Midbrain (tissue), 1 donor: ENCODE results near the gene GLB1L3.
"Not testable (repeated sequence)": the region's sequence is repeated elsewhere in the genome, so short reads cannot be mapped to it uniquely, and the experiment has no call there.

Experiments used
- DNase-seq: peaks from one replicate; lab custom pipeline; 2025; lab: John Stamatoyannopoulos, UW

Gene GLB1L3

GRCh38 chr11:134275188-134275533, 1.0 kb upstream of the GLB1L3 start:
- DNase-seq = no peak

- DNase-seq = no peak
Observed at GRCh38 chr11:134276396-134277182, 410 bp downstream of the GLB1L3 start.

- DNase-seq = no peak
Observed at GRCh38 chr11:134277183-134278001, 1.2 kb downstream of the GLB1L3 start.

- no peak for DNase-seq
Observed at GRCh38 chr11:134278356-134278755, 2.2 kb downstream of the GLB1L3 start.

- DNase-seq = not testable (repeated sequence)
Observed at GRCh38 chr11:134281635-134282034, 5.5 kb downstream of the GLB1L3 start.

GRCh38 chr11:134282121-134283045, 6.2 kb downstream of the GLB1L3 start:
- DNase-seq = no peak

GRCh38 chr11:134283461-134284230, 7.5 kb downstream of the GLB1L3 start:
- no peak for DNase-seq

GRCh38 chr11:134284349-134284748, 8.2 kb downstream of the GLB1L3 start:
- DNase-seq = not testable (repeated sequence)

- DNase-seq = no peak
Observed at GRCh38 chr11:134287561-134287960, 11.4 kb downstream of the GLB1L3 start.

- no peak for DNase-seq
Observed at GRCh38 chr11:134288486-134288885, 12.3 kb downstream of the GLB1L3 start.

GRCh38 chr11:134289167-134289566, 13.0 kb downstream of the GLB1L3 start:
- no peak for DNase-seq

GRCh38 chr11:134289789-134290188, 13.6 kb downstream of the GLB1L3 start:
- DNase-seq = no peak

GRCh38 chr11:134290646-134291045, 14.5 kb downstream of the GLB1L3 start:
- no peak for DNase-seq

GRCh38 chr11:134291196-134291595, 15.0 kb downstream of the GLB1L3 start:
- DNase-seq = no peak

- DNase-seq = no peak
Observed at GRCh38 chr11:134292661-134293060, 16.5 kb downstream of the GLB1L3 start.

- no peak for DNase-seq
Observed at GRCh38 chr11:134293119-134294113, 17.2 kb downstream of the GLB1L3 start.

- no peak for DNase-seq
Observed at GRCh38 chr11:134294664-134295063, 18.5 kb downstream of the GLB1L3 start.

- DNase-seq = no peak
Observed at GRCh38 chr11:134312223-134312622, 36.0 kb downstream of the GLB1L3 start.

GRCh38 chr11:134312807-134313206, 36.6 kb downstream of the GLB1L3 start:
- no peak for DNase-seq

GRCh38 chr11:134313379-134313778, 37.2 kb downstream of the GLB1L3 start:
- DNase-seq = no peak
